Kidney tubule cell (primary cell): ENCODE results near the gene MROH2A.

ENCODE experiments used
- DNase-seq: peaks from one replicate; pipeline ENCODE4 v3.0.0-alpha.2; 2018; ENCODE audit warnings: low spot score

The MROH2A gene

GRCh38 chr2:233799087-233799665 is 21.0 kb downstream of the MROH2A start:
- no peak for DNase-seq

GRCh38 chr2:233799716-233800115 is 21.6 kb downstream of the MROH2A start:
- peak; percentile 17 for DNase-seq

- DNase-seq = no peak
These were observed 22.1 kb downstream of the MROH2A start for GRCh38 chr2:233800208-233800607.

- peak; percentile 47 for DNase-seq
These were observed 23.4 kb downstream of the MROH2A start for GRCh38 chr2:233801357-233802131.

- no peak for DNase-seq
These were observed 24.1 kb downstream of the MROH2A start for GRCh38 chr2:233802132-233802815.

GRCh38 chr2:233803292-233803911 is 25.3 kb downstream of the MROH2A start:
- no peak for DNase-seq

- DNase-seq = no peak
These were observed 25.9 kb downstream of the MROH2A start for GRCh38 chr2:233803994-233804393.

GRCh38 chr2:233807215-233807865 is 29.2 kb downstream of the MROH2A start:
- DNase-seq = no peak

GRCh38 chr2:233807966-233808935 is 30.1 kb downstream of the MROH2A start:
- no peak for DNase-seq

- no peak for DNase-seq
These were observed 32.3 kb downstream of the MROH2A start for GRCh38 chr2:233810385-233810784.

GRCh38 chr2:233811087-233811486 is 33.0 kb downstream of the MROH2A start:
- DNase-seq = no peak

- DNase-seq = no peak
These were observed 33.6 kb downstream of the MROH2A start for GRCh38 chr2:233811732-233812131.

GRCh38 chr2:233813236-233814055 is 35.3 kb downstream of the MROH2A start:
- DNase-seq = no peak

- DNase-seq = no peak
These were observed 36.1 kb downstream of the MROH2A start for GRCh38 chr2:233814056-233814835.

- DNase-seq = no peak
These were observed 37.7 kb downstream of the MROH2A start for GRCh38 chr2:233815861-233816260.

- DNase-seq = no peak
These were observed 38.2 kb downstream of the MROH2A start for GRCh38 chr2:233816334-233816733.

GRCh38 chr2:233816771-233817170 is 38.6 kb downstream of the MROH2A start:
- no peak for DNase-seq

- no peak for DNase-seq
These were observed 39.3 kb downstream of the MROH2A start for GRCh38 chr2:233817361-233817911.
